ENCODE results near the gene PLS3.

DNA sequence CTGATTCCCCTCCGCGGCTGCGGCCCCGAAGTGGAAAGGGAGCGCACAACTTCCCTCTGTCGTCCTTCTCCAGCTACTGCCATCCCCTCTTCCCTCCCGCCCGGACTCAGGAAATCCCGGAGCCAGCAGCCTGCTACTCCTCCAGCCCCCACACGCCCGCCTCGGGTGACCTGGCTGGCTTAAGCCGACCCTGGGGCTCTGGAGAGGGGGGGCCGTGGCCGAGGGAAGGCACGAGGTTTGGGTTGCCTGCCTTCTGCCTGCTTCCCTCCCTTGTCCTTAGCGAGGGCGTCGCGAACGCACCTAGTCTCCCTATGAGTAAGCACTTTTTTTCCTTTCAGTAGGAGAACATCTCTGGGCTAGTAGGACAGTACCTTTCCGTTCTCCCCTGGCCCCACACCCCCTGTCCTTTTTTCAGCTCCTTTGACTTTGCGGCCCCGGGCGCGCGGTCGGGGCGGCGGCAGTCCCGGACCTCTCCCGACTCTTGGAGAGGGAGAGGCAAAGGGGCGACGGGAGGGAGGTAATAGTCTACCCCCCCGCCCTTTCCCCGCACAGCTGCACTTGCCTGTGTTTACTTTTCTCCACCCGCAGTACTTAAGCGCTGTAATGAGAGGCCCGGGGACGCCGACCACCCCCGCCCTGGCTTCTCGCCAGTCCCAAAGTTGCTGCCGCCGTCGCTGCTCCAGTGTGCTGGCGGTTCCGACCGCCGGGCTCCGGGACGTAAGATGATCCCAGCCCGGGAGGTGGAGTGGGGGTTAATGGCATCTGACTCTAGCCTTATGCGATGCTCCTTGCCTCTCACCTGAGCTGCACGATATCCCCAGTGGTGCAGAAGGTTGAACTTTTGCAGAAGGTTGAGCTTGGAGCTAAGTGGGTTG lies 868 bp downstream of the PLS3 start:
- TF ChIP-seq POLR2AphosphoS5 (IDR thresholded peaks at IDR 0.05): no peak
- TF ChIP-seq POLR2A (IDR thresholded peaks at IDR 0.05): no peak
- TF ChIP-seq, protein P1, sequence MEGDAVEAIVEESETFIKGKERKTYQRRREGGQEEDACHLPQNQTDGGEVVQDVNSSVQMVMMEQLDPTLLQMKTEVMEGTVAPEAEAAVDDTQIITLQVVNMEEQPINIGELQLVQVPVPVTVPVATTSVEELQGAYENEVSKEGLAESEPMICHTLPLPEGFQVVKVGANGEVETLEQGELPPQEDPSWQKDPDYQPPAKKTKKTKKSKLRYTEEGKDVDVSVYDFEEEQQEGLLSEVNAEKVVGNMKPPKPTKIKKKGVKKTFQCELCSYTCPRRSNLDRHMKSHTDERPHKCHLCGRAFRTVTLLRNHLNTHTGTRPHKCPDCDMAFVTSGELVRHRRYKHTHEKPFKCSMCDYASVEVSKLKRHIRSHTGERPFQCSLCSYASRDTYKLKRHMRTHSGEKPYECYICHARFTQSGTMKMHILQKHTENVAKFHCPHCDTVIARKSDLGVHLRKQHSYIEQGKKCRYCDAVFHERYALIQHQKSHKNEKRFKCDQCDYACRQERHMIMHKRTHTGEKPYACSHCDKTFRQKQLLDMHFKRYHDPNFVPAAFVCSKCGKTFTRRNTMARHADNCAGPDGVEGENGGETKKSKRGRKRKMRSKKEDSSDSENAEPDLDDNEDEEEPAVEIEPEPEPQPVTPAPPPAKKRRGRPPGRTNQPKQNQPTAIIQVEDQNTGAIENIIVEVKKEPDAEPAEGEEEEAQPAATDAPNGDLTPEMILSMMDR (IDR thresholded peaks at IDR 0.05): no peak
- TF ChIP-seq EP300 (IDR thresholded peaks at IDR 0.05): no peak

Data from suprapubic skin (tissue), 4 donors.